Suppressor macrophage (primary cell): ENCODE data around the gene ASPG.

Source experiments
- DNase-seq, 4 experiments: peaks; one replicate each; pipeline ENCODE4 v3.0.0-alpha.2; 2020 to 2022

Gene ASPG

DNA sequence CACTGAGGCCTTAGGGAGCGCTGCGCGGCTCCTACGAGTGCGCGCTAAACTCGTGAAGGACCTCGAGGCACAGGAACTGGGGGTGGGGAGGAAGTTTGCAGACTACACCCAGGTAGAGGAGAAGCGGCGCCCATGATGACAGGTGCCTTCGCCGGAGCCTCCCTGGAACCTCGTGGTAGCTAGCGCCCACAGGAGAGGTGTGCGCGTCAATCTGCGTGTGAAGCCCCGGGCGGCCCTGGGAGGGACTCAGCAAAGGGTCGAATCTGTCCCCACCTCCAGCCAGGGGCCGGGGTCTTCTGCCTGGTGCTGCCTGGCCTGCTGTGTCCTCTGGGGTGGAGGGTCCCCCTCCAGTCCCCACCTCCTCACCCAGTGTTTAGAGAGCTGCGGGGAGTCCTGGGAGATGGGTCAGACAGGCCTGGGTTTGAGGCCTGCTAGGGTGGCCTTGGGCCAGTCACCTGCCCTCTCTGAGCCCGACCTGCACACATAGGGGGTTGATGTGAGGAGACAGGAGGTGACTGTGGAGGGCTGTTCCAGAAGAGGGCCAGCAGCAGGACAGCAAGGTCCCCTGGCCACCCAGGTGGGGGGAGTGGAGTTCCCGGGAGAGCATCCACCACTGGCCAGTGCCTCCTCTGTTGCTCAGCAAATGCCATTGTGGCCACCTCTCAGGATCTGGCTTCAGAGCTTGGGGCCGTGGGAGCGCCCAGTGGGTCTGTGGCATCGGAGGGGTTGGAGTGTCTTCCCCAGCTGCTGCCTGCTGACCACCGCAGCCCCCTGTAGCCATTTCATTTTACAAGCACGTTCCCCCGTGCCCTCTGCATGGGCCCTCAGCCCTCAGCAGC, 32.7 kb downstream of the ASPG start:
- no peak for DNase-seq

DNA sequence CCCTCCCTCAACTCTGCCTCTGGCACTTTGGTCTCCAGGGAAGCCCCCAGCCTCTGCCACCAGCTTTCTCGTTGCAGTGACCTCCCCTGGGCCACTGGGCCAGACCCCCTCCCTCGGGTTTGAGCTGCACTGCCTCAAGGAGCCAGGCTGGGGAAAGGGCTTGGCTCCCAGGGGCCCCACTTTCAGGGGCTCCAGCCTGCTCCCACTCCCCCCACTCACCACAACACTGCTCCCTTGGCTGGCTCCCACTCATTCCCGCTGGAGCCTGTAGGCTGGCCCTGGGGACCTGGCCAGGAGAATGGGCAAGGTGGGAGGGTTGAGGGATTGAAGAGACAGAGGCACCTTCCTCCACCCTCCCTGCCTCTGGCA, 33.6 kb downstream of the ASPG start:
- DNase-seq, result no peak

DNA sequence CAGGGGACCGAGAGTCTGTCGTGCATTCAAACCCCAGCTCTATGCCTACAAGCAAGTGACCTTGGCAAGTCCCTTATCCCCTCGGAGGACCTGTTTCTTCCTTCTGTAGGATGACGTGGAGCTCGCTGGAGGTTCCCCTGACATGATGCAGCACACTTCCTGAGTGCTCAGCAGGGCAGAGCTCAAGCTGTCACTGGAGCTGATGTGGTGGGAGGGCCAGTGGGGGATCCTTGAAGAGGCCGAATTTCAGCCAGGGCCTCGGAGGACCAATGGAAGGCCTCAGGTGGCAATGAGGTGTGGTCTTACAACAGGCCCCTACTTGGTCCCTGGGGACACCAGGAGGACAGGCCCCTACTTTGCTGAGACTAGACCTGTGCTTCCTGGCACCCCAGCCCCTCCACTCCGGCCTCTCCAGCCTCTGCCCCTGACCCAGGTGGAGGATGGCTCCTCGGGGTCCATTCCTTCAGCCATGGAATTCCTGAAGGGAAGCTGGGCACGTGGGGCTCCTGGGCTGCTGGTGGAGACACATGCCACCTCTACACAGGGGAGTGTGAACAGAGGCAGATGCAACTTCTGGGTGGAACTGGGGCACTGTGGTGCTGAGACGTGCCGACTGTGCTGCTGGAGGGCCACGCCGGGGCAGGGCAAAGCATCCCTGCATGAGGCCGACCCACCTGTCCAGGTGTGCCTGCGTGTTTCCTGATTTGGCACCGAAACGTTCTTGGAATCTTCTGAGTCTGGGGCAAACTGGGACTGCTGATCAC, 34.2 kb downstream of the ASPG start:
- DNase-seq, result no peak

DNA sequence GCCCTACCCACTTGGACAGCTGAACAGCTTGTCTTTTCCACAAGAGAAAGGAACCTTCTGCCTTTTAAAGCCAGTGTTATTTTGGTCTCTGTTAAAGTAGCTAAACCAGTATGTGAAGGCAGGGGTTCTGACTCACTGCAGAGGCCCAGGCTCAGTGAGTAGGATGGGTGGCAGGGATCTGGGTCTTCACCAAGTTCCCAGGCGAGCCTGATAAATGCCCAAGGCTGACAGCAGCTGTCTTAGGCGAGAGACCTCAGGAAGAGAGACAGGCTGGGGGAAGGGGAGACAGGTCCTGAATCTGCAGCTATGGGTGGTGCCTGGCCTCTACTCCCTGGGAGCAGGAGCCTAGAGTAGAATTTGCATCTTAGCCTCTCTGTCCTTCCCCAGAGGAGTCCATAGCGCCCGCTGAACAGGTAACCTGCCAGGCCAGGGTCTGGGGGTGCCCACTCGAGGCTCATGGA, 34.8 kb downstream of the ASPG start:
- DNase-seq, result no peak

DNA sequence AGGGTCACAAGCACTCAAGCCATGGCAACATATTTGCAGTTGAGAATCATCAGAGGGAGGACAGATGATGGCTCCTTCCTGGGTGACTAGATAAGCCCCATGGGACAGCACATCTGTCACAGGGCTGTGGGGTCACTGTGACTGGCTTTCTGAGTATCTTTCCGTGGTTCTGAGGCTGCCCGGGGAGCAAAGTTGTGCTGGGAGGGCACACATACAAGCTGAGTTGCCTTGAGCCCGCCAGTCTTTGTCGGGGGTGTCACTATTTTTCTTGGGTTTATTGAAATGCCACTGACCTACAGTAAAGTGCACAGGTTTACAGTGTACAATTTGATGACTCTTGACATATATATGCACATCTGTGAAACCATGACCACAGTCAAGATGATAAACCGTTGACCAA, 35.6 kb downstream of the ASPG start:
- no peak for DNase-seq

DNA sequence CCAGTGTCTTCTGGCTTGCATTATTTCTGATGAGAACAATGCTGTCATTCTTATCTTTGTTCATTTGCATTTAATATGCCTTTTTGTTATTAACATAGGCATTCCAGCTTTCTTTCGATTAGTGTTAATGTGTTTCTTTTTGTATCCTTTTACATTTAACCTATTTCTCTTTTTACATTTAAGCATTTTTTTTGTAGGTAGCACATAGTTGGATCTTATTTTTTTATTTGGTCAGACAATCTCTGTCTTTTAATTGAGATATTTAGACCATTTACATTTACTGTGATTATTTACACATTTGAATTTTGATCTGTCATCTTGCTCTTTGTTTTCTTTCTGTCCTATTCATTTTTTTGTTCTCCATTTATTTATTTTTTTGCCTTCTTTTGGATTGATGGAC, 38.4 kb downstream of the ASPG start:
- DNase-seq, result no peak

DNA sequence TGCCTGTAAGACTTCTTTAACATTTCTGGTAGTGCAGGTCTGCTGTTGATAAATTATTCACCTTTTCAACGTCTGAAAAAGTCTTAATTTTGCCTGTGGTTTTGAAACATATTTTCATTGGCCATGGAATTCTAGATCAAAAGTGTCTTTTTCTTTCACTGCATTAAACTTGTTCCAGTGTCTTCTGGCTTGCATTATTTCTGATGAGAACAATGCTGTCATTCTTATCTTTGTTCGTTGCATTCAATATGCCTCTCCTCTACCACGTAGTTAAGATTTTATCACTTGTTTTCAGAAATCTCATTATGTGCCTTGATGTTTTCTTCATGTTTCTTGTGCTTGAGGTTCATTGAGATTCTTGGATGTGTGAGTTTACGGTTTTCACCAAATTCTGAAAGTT, 39.5 kb downstream of the ASPG start:
- no peak for DNase-seq

DNA sequence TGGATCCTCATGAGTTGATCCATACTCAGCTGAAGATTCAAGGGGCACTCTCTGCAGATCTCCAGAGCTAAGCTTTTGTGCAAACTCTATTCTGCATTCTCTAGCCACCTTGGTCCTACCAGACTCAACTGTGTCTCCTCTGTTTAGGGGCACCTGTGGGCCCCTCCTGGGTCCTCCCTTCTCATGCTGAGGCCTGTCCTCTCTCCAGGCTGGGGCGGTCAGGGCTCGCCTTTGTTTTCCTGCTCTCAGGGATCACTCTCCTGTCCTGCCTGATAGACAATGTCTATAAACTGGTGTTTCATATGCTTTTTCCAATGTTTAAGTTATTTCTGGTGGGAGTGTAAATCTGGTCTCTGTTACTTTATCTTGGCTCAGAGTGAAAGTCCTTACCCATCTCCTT, 41.3 kb downstream of the ASPG start:
- no peak for DNase-seq

DNA sequence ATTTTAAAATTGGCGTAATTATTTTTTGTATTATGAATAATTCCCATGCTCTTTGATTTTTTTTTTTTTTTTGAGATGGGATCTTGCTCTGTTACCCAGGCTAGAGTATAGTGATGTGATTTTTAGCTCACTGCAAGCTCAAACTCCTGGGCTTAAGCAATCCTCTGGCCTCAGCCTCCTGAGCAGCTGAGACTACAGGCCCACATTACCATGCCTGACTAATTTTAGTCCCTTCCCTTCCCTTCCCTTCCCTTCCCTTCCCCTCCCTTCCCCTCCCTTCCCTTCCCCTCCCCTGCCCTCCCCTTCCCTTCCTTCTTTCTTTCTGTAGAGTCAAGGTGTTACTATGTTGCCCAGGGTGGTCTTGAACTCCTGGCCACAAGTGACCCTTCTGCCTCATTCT, 43.5 kb downstream of the ASPG start:
- no peak for DNase-seq

DNA sequence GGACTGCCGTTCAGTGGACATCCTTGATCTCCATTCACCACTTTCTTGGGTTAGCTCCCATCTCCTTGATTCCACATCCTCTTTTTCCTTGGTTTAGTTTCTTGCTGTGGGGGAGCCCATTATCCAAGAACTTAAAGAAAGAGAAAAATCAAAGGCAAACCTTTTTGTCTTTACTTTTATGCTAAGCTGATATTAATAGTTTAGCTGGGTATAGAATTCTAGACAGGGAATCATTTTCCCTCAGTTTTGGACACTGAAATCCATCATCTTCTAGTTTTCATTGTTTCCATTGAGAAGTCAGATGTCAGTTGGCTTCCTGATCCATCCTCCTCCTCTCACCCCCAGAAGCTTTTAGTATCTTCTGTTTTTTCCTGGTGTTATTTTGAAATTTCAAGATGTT, 44.1 kb downstream of the ASPG start:
- DNase-seq, result no peak

DNA sequence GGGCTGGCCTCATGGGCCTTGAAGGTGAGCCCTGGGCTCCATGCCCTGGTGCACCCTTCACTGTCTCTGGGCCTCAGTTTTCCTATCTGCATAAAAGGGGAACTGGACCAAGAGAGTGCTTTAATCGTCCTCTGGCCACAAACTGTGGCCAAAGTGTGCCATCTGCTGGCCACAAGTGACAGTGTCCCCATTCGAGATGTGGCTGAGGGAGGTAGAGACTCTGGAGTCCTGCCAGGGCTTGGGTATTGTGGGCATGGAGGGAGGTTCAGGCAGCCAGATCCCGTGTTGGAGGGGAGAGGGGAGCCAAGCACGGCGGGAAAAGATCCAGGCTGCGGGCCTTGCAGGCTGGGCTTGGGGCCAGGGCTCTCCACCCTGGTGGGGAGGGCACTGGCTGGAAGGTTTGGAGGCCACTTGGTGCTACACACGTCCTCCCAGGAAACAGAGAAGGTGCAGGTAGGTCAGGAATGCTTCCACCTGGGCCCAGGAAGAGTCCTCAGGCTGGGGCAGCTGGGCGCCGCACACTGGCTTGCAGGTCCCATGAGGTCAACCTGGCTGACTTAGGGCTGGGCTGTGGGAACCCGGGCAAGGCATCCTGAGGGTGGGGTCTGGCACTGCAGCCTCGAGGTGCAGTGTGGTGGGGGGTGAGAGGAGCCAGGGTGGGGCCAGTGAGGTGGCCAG, 45.6 kb downstream of the ASPG start:
- DNase-seq, result peak; percentile 67 to 72 (median 70)

DNA sequence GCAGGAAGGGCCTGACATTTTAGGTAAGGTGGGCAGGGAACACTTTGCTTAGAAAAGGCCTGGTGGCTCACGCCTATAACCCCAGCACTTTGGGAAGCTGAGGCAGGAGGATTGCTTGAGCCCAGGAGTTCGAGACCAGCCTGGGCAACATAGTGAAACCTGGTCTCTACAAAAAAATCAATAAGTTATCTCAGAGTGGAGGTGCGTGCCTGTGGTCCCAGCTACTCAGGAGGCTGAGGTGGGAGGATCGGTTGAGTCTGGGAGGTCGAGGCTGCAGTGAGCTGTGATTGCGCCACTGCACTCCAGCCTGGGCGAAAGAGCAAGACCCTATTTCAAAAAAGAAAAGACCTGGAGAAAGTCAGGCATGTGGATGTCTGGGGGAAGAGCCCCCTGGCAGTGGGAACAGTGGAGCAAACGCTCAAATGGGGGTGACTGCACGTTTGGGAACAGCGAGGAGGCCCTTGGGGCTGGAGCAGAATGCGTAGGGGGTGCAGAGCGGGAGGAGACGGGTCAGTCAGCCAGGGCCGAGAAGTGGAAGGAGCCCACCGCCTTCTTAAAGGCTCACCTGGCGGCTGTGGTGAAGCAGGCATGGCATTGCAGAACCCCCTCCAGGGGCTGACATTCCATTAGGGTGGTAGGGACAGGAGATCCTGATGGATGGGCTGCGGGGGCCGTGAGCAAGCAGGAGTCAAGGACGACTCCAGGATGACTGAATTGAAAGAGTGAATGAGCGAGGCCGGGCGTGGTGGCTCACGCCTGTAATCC, 46.6 kb downstream of the ASPG start:
- DNase-seq, result peak in 1 of 4 experiments; percentile 1

DNA sequence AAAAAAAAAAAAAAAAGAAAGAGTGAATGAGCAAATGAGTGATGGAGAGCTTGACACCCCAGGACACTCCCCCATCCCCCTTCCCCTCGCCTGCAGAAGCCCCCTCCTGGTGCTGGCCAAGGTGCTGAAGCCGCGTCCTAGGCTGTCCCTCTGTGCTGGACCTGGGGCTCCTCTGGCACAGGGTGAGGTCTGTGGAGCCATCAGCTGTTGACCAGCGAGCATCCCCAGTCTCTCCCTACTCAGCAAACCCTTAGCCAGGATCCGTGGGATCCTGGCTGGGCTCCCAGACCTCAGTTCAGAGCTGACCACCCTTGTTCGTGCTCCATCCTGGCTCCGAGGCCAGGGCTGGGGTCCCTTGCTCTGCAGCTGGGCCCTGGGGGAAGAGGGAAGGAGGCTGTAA, 47.5 kb downstream of the ASPG start:
- DNase-seq, result peak in 1 of 4 experiments; percentile 1

DNA sequence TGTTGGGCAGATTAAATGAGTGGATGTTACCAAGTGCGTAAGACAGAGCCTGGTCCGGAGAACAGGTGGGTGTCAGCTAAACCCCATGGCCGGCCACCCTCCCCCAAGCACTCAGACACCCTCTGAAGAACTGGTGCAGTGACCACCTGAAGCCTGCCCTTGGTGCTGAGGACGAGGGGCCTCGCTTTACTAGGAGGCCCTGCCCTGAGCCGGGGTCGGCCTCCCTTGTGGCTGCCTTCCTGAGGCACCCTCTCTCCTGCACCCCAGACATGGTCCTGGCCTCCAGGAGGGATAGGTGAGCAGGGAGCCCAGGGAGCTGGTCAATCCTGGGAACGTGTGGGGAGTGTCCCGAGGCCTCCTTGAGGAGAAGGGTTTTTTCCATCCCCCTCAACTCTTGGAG, 48.0 kb downstream of the ASPG start:
- DNase-seq, result no peak

DNA sequence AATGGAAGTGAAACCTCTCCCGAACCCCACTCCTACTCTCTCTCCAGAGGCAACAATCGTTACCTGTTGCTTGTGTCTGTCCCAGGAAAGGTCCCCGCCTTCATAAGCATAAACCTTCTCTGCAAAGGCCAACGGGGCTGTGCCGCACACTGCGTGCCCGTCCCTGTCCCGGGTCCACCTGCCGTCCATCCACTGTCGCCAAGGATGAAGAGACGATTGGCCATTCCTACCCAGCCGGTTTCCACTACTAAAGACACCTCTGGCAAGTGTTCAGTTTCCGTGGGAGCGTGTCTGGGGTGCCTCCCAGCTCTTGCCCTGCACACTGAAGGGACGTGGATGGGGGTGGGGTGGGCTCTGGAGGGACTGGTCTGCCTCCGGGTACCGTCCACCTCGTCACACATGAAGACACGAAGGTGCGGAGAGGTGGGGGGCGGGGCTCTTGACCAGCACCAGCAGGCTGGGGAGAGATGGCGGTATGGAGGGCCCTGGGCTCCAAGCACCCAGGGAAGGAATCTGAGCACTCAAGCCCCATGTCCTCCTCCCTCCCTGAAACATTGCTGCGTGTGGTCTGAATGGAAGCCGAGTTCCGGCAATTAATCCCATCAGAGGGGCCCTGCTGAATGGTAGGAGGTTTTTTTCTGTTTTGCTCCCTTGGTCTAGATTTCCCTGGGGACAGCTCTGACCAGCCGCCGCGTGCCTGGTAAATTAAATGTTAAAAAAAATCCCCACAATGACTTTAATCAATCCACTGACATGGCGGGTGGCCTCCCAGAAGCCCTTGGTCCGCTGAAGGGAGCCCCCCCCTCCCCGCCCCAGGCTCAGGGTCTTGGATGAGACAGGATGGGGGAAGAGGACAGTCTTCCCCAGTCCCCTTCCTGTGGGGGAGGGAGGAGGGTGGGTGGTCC, 48.8 kb downstream of the ASPG start:
- no peak for DNase-seq

DNA sequence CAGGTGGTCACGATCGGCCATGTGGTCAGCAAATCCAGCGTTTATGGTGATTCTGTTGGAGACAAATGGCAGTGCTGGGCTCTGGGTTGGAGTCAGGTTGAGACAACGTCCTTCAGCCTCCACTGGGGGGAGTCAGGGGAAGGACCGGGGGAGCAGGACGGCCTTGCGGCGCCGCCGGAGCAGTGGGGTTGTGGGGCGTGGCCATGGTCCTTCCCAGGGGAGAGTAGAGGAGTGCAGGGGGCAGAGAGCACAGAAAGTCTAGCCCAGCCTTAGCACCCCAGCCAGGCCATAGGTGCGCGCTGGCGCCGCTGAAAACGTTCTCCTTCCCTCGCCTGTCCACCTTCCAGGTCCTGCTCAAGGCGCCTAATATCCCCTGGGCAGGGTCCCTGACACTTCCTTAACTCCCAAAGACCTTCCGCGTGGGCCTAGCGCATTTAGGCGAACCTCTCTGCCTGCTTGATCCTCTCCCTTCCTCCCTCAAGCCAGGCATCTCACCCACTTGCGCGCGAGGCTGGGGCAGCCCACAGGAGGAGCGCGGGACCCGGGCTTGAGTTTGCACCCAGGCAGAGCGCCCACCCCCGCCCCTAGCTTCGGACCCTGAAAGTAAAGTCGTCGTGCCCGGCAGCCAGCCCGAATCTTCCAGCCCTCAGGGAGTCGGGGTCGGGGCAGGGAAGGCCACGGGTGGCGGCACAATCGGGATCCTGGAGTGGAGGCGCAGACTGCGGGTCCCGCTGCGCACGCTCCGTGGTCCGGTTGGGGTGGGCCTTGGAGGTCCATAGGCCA, 49.8 kb downstream of the ASPG start:
- peak in 1 of 4 experiments; percentile 9 for DNase-seq

DNA sequence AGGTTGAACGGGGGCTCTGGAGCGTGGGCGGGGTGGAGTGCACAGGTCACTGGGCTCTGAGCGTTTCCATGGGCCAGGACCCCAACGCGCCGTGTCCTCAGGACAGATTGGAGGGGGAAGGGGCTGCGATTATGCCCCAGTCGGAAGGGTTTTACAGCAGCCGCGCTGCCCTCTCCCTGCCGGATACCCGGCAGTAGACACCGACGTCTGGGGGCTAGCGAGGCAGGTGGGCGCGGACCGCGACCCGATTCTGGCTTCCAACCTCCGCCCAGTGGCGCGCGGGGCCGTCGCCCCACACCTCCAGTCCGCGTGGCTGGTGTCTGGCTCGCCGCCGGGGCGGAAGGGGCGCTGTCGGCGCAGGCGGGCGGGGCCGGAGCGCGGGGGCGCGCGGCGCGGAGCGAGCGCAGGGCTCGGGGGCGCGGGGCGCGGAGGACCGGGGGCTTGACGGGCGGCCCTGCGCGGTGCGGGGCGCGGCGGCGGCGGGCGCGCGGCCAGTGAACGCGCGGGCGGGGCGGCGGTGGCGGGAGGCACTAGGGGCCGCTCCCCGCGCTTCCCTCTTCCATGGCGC, 50.5 kb downstream of the ASPG start:
- DNase-seq, result peak in 1 of 4 experiments; percentile 31

DNA sequence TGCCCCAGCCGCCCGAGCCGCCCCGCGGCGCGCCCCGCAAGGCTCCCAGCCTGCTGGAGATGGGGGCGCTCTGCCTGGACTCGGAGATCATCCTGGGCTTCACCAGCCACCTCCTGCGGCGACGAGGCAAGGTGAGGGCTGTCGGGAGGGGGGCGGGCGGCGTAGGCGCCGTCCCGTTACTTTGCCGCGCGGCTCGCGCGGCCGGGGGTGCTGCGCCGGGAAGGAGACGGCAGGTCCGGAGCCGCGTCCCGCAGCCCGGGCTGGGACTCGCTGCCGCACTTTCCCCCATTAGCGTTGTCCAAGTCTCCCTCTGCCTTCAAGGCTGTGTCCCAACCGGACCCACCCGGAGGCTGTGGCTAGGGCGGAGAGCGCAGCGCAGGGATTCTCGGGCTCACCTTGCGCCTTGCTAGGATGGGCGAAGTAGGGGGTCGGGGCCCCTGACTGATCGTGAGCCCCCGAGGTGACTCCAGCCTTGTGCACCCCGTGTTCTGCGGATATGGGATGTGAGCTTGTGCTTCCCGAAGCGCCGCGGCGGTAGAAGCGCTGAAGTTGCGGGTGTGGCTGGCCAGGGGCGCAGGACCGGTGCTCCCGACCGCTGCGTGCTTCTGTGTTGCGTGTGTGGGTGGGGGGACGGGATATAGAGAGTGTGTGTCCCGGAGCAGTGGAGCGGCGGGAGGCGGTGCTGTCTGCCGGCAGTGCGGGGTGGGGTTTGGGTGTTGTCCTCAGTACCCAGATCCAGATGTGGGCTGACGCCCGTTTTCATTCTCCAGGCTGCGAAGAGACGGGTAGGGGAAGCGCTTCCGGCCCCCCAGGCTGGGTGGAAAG, 51.2 kb downstream of the ASPG start:
- no peak for DNase-seq
